ENCODE results near the gene KCTD11.
A peak's percentile ranks its signal among the peaks of the same experiment; 100 is the strongest.

Gene KCTD11

DNA sequence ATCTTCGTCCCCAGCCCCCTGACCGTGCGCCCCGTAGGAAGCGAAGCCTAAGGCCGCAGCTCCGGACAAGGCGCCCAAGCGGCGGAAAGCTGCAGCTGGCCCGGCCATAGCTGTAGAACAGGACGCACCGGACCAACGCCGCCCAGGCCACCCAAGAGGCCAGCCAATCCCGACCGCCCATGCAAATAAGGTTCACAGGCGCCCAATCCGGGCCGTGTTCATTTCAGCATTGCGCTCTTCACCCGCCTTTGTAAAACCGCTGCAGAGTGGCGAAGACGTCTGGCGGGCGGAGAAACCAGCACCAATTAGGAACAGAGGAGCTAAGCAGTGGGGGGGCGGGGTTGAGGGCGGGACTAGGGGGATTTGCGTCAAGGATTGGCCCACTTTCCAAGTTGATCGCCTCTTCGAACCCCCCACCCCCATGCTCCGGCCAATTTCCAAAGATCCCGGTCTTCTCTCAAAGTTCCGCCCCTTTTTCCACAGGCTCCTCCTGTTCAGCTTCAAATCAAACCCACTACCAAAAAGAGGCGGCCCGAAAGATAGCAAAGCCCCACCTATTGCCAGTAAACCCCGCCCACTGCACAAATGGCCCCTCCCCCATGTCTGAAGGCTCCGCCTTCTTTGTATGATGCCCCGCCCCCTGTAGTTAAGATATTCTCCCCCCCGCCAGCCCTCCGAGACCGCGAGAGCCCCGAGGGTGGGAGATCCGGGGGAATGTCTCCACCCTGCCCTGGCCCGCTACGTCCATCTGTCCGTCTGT lies 52.2 kb downstream of the KCTD11 start, which contains the start of gene TMEM256:
TSS of gene TMEM256 (minus strand) at position 121 of the 760 bp plus-strand sequence. CDS start at position 108, 13 bp downstream.
- DNase-seq (ENCODE audit: low read depth in 1 of 2, low spot score in 1 of 2), result peak; percentile 93 to 96
